OCI-M2 (cell line): Measurements from ENCODE around the gene TXNIP.

Experiments
- DNase-seq: peaks from one replicate; lab custom pipeline; 2025; ENCODE audit not compliant: unreplicated experiment; lab: John Stamatoyannopoulos, UW

The TXNIP gene

GRCh38 chr1:145986551-145986950 lies 9.8 kb downstream of the TXNIP start:
- DNase-seq = no peak

GRCh38 chr1:145985502-145986439 lies 10.6 kb downstream of the TXNIP start:
- DNase-seq = no peak

- no peak for DNase-seq
Observed at GRCh38 chr1:145985129-145985501, 11.3 kb downstream of the TXNIP start.

GRCh38 chr1:145983960-145984830 lies 12.2 kb downstream of the TXNIP start:
- no peak for DNase-seq

- DNase-seq = no peak
Observed at GRCh38 chr1:145983206-145983675, 13.1 kb downstream of the TXNIP start.

- no peak for DNase-seq
Observed at GRCh38 chr1:145982010-145982723, 14.2 kb downstream of the TXNIP start.

GRCh38 chr1:145980457-145980994 lies 15.9 kb downstream of the TXNIP start:
- no peak for DNase-seq

- DNase-seq = no peak
Observed at GRCh38 chr1:145979746-145980456, 16.5 kb downstream of the TXNIP start.

GRCh38 chr1:145978854-145979745 lies 17.3 kb downstream of the TXNIP start:
- DNase-seq = peak; percentile 83

GRCh38 chr1:145978471-145978853 lies 17.9 kb downstream of the TXNIP start:
- no peak for DNase-seq

- DNase-seq = no peak
Observed at GRCh38 chr1:145977486-145978470, 18.6 kb downstream of the TXNIP start.

GRCh38 chr1:145977016-145977415 lies 19.4 kb downstream of the TXNIP start:
- DNase-seq = no peak

GRCh38 chr1:145975216-145975615 lies 21.2 kb downstream of the TXNIP start:
- DNase-seq = no peak

GRCh38 chr1:145974721-145975120 lies 21.7 kb downstream of the TXNIP start:
- no peak for DNase-seq

- no peak for DNase-seq
Observed at GRCh38 chr1:145972580-145972979, 23.8 kb downstream of the TXNIP start.

- no peak for DNase-seq
Observed at GRCh38 chr1:145967288-145967687, 29.1 kb downstream of the TXNIP start.

- no peak for DNase-seq
Observed at GRCh38 chr1:145965119-145965744, 31.1 kb downstream of the TXNIP start.
